OCI-LY3 (cell line): ENCODE measurements around the gene ERP27.

Experiments
- H2AFZ ChIP-seq: fragments of 200-600, 300-600 bp; shearing (Covaris generic); 2 replicates; pipeline ENCODE4 v1.6.0; 2014; ENCODE audit warnings: antibody characterized with exemption, low read depth, low read length
- H3K27ac ChIP-seq: fragments of 200-600, 300-600 bp; sonication (generic); 2 replicates; pipeline ENCODE4 v1.5.1; 2014; ENCODE audit warnings: mild to moderate bottlenecking, low read length, moderate library complexity, mixed read lengths
- H3K27me3 ChIP-seq: fragments of 200-600, 300-600 bp; sonication (generic); 2 replicates; pipeline ENCODE4 v1.6.1; 2014; ENCODE audit warnings: low read depth, low read length, mixed read lengths
- H3K36me3 ChIP-seq: fragments of 200-600, 300-600 bp; sonication (generic); replicated peaks from 2 replicates; pipeline ENCODE3; 2014; ENCODE audit warnings: low read depth, low read length, mixed read lengths
- H3K4me1 ChIP-seq: fragments of 300-600, 200-600 bp; sonication (generic); 2 replicates; pipeline ENCODE4 v1.6.1; 2014; ENCODE audit warnings: low read length, mixed read lengths
- H3K4me2 ChIP-seq: fragments of 200-600, 300-600 bp; sonication (generic); 2 replicates; pipeline ENCODE4 v1.6.1; 2014; ENCODE audit warnings: low read length, mixed read lengths
- H3K4me3 ChIP-seq: fragments of 300-600, 200-600 bp; sonication (generic); 2 replicates; pipeline ENCODE4 v1.5.1; 2014; ENCODE audit warnings: antibody characterized with exemption, mild to moderate bottlenecking, low read length, moderate library complexity
- H3K79me2 ChIP-seq: fragments of 300-600, 200-600 bp; shearing (Covaris generic); 2 replicates; pipeline ENCODE4 v1.6.1; 2014; ENCODE audit warnings: mild to moderate bottlenecking, low read length, mixed read lengths
- H3K9ac ChIP-seq: fragments of 300-600, 200-600 bp; shearing (Covaris generic); 2 replicates; pipeline ENCODE4 v1.6.0; 2014; ENCODE audit warnings: mild to moderate bottlenecking, low read length, moderate library complexity
- H3K9me3 ChIP-seq: fragments of 200-600, 300-600 bp; shearing (Covaris generic); 2 replicates; pipeline ENCODE4 v1.6.1; 2014; ENCODE audit warnings: low read length, mixed read lengths; ENCODE audit not compliant: insufficient read depth
- H4K20me1 ChIP-seq: fragments of 200-600, 300-600 bp; sonication (generic); 2 replicates; pipeline ENCODE4 v1.6.1; 2016; ENCODE audit warnings: low read length, mixed read lengths; ENCODE audit not compliant: insufficient read depth
- EZH2phosphoT487 ChIP-seq: fragments of 200-600 bp; shearing (Covaris generic); IDR thresholded peaks from 2 replicates; pipeline ENCODE4 v1.6.1; 2018; ENCODE audit warnings: antibody characterized with exemption, mixed run types, low read depth
- TF ChIP-seq, protein P1 (sequence below): fragments of 200-600, 300-600 bp; sonication (generic); IDR thresholded peaks from 2 replicates; pipeline ENCODE4 v1.5.1; 2014; ENCODE audit warnings: antibody characterized with exemption, low read length, low read depth

Gene ERP27

GRCh38 chr12:14938301-14938700 is at the start of gene ERP27:
Gene ERP27 (minus strand): TSS chr12:14938537. CDS start chr12:14938508, 29 bp downstream.
- no peaks in the 10 kb centered on the region for H3K9me3 ChIP-seq
- H3K27me3 ChIP-seq = no peaks in the 10 kb centered on the region
- no peak for TF ChIP-seq EZH2phosphoT487
- no peak within 1 kb of the TSS for H3K4me2 ChIP-seq
- H2AFZ ChIP-seq = no peak within 1 kb of the TSS
- H3K27ac ChIP-seq = 0 out of 2 replicates have a peak within 1 kb of the TSS, but pooled peaks have one; percentile 19
- no peaks in the 10 kb centered on the region for H3K79me2 ChIP-seq
- H3K4me1 ChIP-seq = peaks cover 7% of the 10 kb centered on the region
- H3K9ac ChIP-seq = no peak within 1 kb of the TSS
- H4K20me1 ChIP-seq = no peaks in the 10 kb centered on the region
- H3K4me3 ChIP-seq = no peak within 1 kb of the TSS
- H3K36me3 ChIP-seq = peaks cover 38% of the 10 kb centered on the region

- Histone ChIP-seq H2AFZ (no peak overlapping the region), H3K9me3 (no peaks in the 10 kb centered on the region), H3K9ac (no peak overlapping the region), H3K4me1 (peaks cover 17% of the 10 kb centered on the region), H3K27me3 (no peaks in the 10 kb centered on the region), H3K79me2 (no peaks in the 10 kb centered on the region), H3K36me3 (no peaks in the 10 kb centered on the region), H4K20me1 (no peaks in the 10 kb centered on the region), H3K27ac (no peak overlapping the region), H3K4me2 (0 out of 2 replicates have a peak overlapping the region, but pooled peaks have one; percentile 11), H3K4me3 (no peak overlapping the region)
- TF ChIP-seq, protein P1, sequence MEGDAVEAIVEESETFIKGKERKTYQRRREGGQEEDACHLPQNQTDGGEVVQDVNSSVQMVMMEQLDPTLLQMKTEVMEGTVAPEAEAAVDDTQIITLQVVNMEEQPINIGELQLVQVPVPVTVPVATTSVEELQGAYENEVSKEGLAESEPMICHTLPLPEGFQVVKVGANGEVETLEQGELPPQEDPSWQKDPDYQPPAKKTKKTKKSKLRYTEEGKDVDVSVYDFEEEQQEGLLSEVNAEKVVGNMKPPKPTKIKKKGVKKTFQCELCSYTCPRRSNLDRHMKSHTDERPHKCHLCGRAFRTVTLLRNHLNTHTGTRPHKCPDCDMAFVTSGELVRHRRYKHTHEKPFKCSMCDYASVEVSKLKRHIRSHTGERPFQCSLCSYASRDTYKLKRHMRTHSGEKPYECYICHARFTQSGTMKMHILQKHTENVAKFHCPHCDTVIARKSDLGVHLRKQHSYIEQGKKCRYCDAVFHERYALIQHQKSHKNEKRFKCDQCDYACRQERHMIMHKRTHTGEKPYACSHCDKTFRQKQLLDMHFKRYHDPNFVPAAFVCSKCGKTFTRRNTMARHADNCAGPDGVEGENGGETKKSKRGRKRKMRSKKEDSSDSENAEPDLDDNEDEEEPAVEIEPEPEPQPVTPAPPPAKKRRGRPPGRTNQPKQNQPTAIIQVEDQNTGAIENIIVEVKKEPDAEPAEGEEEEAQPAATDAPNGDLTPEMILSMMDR = no peak
- no peak for TF ChIP-seq EZH2phosphoT487
Measured at GRCh38 chr12:14988035-14988434, 49.7 kb upstream of the ERP27 start.

- no peak overlapping the region for H3K4me3 ChIP-seq
- no peaks in the 10 kb centered on the region for H3K79me2 ChIP-seq
- H3K27me3 ChIP-seq = no peaks in the 10 kb centered on the region
- TF ChIP-seq, protein P1 = peak; percentile 41
- no peak for TF ChIP-seq EZH2phosphoT487
- no peak overlapping the region for H2AFZ ChIP-seq
- no peaks in the 10 kb centered on the region for H4K20me1 ChIP-seq
- H3K9ac ChIP-seq = no peak overlapping the region
- no peaks in the 10 kb centered on the region for H3K36me3 ChIP-seq
- peaks cover 28% of the 10 kb centered on the region for H3K4me1 ChIP-seq
- no peaks in the 10 kb centered on the region for H3K9me3 ChIP-seq
- no peak overlapping the region for H3K4me2 ChIP-seq
- H3K27ac ChIP-seq = no peak overlapping the region
Measured at GRCh38 chr12:14986449-14986848, 48.1 kb upstream of the ERP27 start.

- Histone ChIP-seq H3K27ac (no peak overlapping the region), H3K4me3 (no peak overlapping the region), H3K36me3 (no peaks in the 10 kb centered on the region), H3K9me3 (no peaks in the 10 kb centered on the region), H3K9ac (no peak overlapping the region), H3K27me3 (no peaks in the 10 kb centered on the region), H3K4me2 (no peak overlapping the region), H2AFZ (no peak overlapping the region), H4K20me1 (no peaks in the 10 kb centered on the region), H3K79me2 (no peaks in the 10 kb centered on the region), H3K4me1 (peaks cover 38% of the 10 kb centered on the region)
- TF ChIP-seq, protein P1 = no peak
- no peak for TF ChIP-seq EZH2phosphoT487
Measured at GRCh38 chr12:14984766-14985285, 46.5 kb upstream of the ERP27 start.
